Thyroid gland (tissue), 4 donors: ENCODE results near the gene BMP4. TPM values are rescaled to one million over a fixed set of nuclear protein-coding genes. Genes with fewer than 3 reads are reported as not detected.

Experiments
- DNase-seq, 2 donors: peaks; one replicate each; pipeline ENCODE4 v3.0.0-alpha.2; 2019
- H3K27ac ChIP-seq, 3 donors: fragments of 200-600 bp; sonication (generic); 1 replicate in 2 of 3; 2 replicates in 1 of 3; pipeline ENCODE4 v1.5.1; 2016 to 2019; ENCODE audit warnings: mild to moderate bottlenecking in 1 of 3, moderate library complexity in 1 of 3
- H3K27me3 ChIP-seq: fragments of 200-600 bp; sonication (generic); one replicate; pipeline ENCODE4 v1.5.1; 2019
- H3K36me3 ChIP-seq, 2 donors: fragments of 200-600 bp; sonication (generic); one replicate each; pipeline ENCODE4 v1.5.1; 2016 to 2019
- H3K4me1 ChIP-seq, 2 donors: fragments of 200-600 bp; sonication (generic); one replicate each; pipeline ENCODE4 v1.5.1; 2017 to 2019
- H3K4me3 ChIP-seq, 3 donors: fragments of 200-600 bp; sonication (generic); replicated peaks in 1 of 3; 1 replicate in 2 of 3; 2 replicates in 1 of 3; pipeline ENCODE4 v1.5.1; 2016; ENCODE audit warnings: mild to moderate bottlenecking in 1 of 3
- H3K9me3 ChIP-seq: fragments of 200-600 bp; sonication (generic); one replicate; pipeline ENCODE4 v1.5.1; 2017
- POLR2A ChIP-seq, 2 donors: fragments of 450-650 bp; IDR thresholded peaks; one replicate each; pipeline ENCODE4 v1.6.1; 2017; ENCODE audit warnings: antibody characterized with exemption in 2 of 2, mild to moderate bottlenecking in 2 of 2, moderate library complexity in 1 of 2
- WGBS, 2 donors: methylation state at CpG; one replicate each; pipeline ENCODE4 v1.1.5; 2017; 5-methylcytosine and 5-hydroxymethylcytosine counted together
- intact Hi-C: fragments of 100-400 bp; cut with DNase I; formaldehyde crosslinking; loops from one replicate; pipeline ENCODE4 v1.15.1; 2023
- microRNA-seq: library from miRNA; unstranded; fragments of <30 nt; microRNA quantifications from one replicate; pipeline ENCODE4, GENCODE V29; 2016
- small RNA-seq: library from RNA; depleted of rRNA; stranded (forward); fragments of <200 nt; gene quantifications from one replicate; pipeline ENCODE3, GENCODE V24; 2016
- total RNA-seq, 4 donors: library from RNA; depleted of rRNA; stranded (reverse); fragments of >200 nt; gene quantifications; one replicate each; pipeline ENCODE4 v1.2.3, GENCODE V29; 2016
- TF ChIP-seq, protein P1 (sequence below), 6 experiments: fragments of 200-600 bp in 3 of 6; fragments of 450-650 bp in 3 of 6; sonication (generic) in 3 of 6; IDR thresholded peaks; one replicate each; pipeline ENCODE4 v1.5.1; 2016 to 2019; ENCODE audit warnings: antibody characterized with exemption in 6 of 6, mild to moderate bottlenecking in 2 of 6, inconsistent platforms in 1 of 6, moderate library complexity in 1 of 6

BMP4 gene
- total RNA-seq, 4 donors from 2014 or later: 8.5 to 27.2 (median 11.6) TPM

DNA sequence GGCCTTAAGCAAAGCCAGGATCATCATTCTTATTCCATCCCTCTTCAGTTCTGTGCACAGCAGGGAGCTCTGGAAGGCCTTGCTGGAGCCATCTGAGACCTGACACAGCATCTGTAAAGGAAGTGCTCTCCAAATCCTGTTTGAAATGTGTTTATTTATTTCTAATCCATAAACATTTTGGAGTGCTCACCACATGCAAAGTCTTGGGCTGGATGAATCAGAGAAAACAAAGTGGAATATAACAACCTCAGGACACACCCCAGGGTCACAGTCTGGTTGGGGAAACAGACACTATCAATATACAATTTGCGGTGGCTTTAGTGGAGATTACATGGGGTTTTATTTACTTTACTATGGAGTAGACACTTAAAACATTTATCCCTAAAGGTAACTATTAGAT, 54.3 kb downstream of the BMP4 start:
- Histone ChIP-seq H3K27ac (no peak overlapping the region), H3K27me3 (no peaks in the 10 kb centered on the region), H3K4me3 (no peak overlapping the region), H3K4me1 (no peaks in the 10 kb centered on the region), H3K9me3 (no peaks in the 10 kb centered on the region), H3K36me3 (no peaks in the 10 kb centered on the region)
- intact Hi-C loops: no loop called here
- DNase-seq: no peak
- 93 to 95% methylated on average over 1 of the region's 1 CpG for WGBS, 2 donors
- TF ChIP-seq, protein P1, sequence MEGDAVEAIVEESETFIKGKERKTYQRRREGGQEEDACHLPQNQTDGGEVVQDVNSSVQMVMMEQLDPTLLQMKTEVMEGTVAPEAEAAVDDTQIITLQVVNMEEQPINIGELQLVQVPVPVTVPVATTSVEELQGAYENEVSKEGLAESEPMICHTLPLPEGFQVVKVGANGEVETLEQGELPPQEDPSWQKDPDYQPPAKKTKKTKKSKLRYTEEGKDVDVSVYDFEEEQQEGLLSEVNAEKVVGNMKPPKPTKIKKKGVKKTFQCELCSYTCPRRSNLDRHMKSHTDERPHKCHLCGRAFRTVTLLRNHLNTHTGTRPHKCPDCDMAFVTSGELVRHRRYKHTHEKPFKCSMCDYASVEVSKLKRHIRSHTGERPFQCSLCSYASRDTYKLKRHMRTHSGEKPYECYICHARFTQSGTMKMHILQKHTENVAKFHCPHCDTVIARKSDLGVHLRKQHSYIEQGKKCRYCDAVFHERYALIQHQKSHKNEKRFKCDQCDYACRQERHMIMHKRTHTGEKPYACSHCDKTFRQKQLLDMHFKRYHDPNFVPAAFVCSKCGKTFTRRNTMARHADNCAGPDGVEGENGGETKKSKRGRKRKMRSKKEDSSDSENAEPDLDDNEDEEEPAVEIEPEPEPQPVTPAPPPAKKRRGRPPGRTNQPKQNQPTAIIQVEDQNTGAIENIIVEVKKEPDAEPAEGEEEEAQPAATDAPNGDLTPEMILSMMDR (IDR thresholded peaks at IDR 0.05): no peak
- TF ChIP-seq POLR2A (IDR thresholded peaks at IDR 0.05): no peak

DNA sequence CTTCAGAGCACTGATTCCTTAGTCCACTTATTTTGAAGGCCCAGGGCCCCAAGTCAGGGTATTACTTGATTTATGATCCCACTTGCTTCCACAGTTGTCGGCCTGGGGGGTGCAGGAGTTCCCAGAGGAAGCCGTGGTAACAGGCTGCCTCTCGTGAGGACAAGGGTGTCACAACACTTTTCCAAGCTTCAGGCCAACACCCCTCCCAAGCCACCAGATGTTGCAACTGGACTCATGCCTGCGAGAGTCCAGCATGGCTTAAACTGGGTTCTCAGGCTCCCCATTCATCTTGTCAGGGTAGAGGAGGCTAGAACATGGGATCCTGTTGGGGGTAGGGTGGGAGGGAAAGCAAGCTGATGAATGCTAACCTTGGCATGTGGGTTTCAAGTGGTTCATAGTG, 56.1 kb downstream of the BMP4 start:
- H3K27ac ChIP-seq: no peak overlapping the region
- DNase-seq: no peak
- no peak overlapping the region for H3K4me3 ChIP-seq
- no peaks in the 10 kb centered on the region for H3K9me3 ChIP-seq
- no peaks in the 10 kb centered on the region for H3K36me3 ChIP-seq
- H3K4me1 ChIP-seq: no peaks in the 10 kb centered on the region
- no peak for TF ChIP-seq POLR2A (IDR thresholded peaks at IDR 0.05)
- TF ChIP-seq, protein P1 (IDR thresholded peaks at IDR 0.05): no peak
- intact Hi-C loops: no loop called here
- 84 to 100% methylated on average over 3 to 4 of the region's 4 CpGs for WGBS, 2 donors
- no peaks in the 10 kb centered on the region for H3K27me3 ChIP-seq

Small RNAs within 50 kb of the gene (microRNA-seq; reads per million reads assigned to microRNA genes)
- not detected for gene MIR5580

Small RNAs within 50 kb of the gene (small RNA-seq; reads per million reads assigned to genes)
- not detected for gene MIR5580
